OCI-M2 (cell line): Measurements from ENCODE around the gene MRGPRF.

Source experiments
- DNase-seq: peaks from one replicate; lab custom pipeline; 2025; ENCODE audit not compliant: unreplicated experiment; lab: John Stamatoyannopoulos, UW

The MRGPRF gene

GRCh38 chr11:69051381-69052342, 38.6 kb upstream of the MRGPRF start:
- DNase-seq = no peak

DNA sequence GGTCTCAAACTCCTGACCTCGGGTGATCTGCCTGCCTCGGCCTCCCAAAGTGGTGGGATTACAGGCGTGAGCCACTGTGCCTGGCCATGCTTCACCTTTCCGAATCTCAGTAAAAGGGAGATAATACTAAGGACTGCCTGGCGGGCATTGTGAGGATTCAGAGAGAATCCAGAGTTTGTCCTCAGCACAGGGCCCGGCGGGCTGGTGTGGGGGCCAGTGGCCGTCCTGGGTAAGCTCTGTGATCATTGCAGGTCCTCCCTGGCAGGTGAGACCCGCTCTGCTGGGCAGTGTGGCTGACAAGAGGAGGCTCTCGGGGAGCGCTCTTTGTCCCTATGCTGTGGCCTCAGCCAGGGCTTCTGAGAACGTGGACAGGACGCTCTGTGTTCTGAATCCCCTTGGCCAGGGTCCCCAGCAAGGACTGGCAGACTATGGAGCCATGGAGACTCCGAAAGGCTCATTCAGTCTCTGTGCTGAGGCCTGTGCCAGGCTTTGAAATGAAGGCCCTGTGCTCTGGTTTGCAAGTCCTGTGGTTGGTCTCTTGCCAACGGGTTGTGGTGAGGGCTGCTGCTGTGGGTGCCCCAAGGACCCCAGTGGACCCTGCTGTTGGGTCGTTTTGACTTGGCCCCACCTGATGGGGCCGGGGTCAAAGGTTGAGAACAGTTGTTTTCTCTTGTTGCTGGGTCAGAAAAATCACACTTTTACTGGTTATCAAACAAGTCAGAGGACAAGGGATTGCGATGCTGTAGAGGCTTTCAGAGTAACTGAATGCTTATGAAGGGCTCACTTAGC, 37.7 kb upstream of the MRGPRF start:
- DNase-seq = no peak

DNA sequence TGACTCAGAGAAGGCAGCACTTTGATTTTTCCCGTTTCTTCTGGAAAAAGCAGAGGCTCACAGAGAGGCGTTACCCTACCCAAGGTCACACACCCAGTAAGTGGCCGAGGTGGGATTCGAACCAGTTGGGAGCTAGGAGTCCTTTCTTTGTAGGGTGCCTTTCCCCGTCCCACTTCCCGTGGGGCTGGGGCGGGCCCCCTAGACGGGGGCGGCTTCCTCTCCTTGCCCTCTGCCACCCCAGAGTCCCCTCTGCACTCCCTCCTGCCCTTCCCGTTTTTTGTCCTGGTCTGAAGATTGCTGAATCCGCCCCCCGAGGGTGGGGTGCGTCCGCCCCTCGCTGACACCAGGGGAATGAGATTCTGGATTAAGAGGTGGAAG, 36.4 kb upstream of the MRGPRF start:
- no peak for DNase-seq

DNA sequence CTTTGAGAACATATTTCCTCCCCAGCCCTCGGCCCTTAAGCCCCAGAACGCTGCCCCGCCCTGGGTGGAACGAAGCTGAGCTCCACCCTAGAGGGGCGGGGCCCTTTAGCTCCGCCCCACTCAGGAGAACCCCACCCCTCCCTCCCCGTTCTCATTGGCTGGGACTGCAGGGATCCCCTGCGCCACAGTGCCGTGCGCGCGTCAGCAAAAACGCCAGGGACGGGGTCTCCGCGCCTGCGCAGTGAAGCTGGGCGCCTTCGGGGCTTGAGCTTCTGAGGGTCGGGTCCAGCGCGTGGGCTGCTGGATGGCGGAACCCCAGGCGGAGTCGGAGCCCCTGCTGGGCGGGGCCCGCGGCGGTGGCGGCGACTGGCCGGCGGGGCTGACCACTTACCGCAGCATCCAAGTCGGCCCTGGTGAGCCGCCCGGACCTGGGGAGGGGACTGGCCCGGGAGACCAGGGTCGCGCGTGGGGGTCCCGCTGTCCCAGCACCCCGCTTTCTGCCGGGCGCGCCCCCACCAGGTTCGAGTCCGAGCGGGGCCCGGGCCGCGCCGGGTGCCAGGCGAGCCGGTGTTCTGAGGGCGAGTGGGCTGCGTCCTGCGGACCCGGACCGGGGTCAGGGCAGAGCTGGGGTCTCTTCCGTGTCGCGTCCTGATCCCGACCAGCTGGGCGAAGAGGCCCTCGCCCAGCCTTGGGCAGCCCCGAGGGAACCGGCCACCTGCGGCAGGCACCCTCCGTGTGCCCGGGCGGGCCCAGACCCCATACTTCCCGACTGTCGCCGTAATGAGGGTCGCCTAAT, 35.8 kb upstream of the MRGPRF start, which contains the start of gene TPCN2:
TPCN2 (plus strand) TSS at position 239 of the 796 bp plus-strand sequence; CDS start at position 305, 66 bp downstream.
- DNase-seq = peak; percentile 62

GRCh38 chr11:69048031-69048693, 35.1 kb upstream of the MRGPRF start:
- DNase-seq = no peak

GRCh38 chr11:69044111-69045013, 31.3 kb upstream of the MRGPRF start:
- no peak for DNase-seq

GRCh38 chr11:69041516-69041915, 28.5 kb upstream of the MRGPRF start:
- no peak for DNase-seq

DNA sequence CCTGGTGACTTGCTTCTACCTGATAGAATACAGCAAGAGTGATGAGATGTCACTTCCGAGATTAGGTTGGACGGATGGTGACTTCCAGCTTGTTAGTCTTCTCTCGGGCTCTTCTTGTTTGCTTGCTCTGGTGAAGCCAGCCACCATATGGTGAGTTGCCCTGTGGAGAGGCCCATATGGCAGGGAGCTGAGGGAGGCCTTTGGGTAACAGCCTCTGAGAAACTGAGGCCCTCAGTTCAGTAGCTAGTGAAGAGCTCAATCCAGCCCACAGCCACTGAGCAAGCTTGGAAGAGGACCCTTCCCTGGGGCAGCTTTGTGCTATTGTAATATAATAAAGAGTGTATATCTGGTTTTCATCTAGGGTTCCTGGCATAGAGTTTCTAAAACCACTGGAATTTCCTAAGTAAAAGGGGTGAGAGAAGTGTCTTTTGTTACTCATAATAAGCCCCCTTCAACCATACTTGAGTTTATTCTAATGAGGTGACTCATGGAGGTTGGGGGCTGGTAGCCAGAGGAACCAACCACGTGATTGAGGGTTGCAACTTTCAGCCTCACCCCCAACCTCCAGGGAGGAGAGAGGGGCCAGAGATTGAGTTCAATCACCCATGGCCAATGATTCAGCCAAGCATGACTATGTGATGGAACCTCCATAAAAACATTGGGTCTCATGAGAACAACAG, 27.7 kb upstream of the MRGPRF start:
- DNase-seq = no peak

GRCh38 chr11:69040051-69040450, 27.0 kb upstream of the MRGPRF start:
- DNase-seq = no peak

DNA sequence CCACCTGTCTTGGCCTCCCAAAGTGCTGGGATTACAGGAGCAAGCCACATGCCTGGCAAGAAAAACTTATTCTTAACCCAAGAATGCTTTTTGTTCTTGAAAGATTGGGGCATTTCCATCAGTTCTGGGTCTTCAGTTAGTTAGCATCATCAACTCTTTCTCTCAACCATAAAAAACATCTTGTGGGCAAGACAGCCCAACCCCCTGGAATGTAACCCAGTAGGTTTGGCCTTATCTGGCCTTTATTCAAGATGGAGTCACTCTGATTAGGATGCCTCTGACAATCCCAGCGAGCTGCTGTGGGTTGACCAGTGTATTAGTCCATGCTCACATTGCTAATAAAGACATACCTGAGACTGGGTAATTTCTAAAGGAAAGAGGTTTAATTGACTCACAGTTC, 26.5 kb upstream of the MRGPRF start:
- DNase-seq = no peak

DNA sequence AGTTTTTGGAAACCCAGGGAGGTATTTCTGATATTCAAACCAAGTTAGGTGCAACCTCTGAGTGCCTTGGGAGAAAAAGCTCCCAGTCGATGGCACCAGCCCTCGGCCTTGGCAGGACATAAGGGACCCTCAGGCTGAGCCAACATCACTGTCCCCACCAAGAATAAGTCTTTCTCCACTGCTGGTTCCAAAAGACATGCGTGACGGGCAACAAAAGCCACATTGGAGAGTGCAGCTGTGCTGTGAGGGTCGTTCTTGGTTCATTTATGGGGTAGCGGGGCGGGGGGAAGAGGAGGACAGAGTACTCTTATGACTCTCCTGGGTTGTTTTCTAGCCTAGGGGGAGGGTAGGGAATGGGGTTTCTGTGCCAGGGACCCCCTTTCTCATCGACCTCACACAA, 24.5 kb upstream of the MRGPRF start:
- DNase-seq = no peak

GRCh38 chr11:69037074-69037473, 24.0 kb upstream of the MRGPRF start:
- DNase-seq = no peak

- DNase-seq = no peak
Measured at GRCh38 chr11:69035946-69036340, 22.9 kb upstream of the MRGPRF start.

GRCh38 chr11:69035150-69035945, 22.3 kb upstream of the MRGPRF start:
- DNase-seq = no peak

DNA sequence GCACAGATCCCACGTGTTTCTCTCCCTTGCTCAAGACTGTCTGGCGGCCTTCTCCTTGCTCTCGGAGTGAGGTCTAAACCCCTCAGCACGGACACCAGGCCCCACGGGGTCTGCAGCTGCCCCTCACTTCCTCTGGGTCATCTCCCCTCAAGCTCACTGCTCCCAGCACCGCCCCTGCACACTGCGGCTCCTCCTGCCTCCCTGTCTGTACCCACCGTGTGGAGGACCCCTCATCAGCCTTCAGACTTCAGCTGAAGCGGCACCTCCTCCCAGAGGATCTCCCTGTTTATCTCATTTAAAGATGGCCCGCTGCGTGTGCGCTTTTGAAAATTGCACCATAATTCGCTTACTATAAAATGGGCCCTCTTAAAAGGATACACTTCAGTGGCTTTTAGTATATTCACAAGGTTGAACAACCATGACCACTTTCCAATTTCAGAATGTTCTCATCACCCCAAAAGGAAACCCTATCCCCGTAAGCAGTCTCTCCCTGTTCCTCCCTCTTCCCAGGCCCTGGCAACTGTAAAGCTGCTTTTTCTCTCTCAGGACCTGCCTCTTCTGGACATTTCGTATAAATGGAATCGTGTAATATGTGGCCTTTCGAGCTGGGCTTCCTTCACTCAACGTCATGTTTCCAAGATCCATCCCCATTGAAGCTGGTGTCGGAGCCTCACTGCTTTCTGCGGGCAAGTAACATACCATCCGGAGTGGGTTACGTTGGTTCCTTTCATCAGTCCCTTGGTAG, 21.2 kb upstream of the MRGPRF start:
- no peak for DNase-seq

GRCh38 chr11:69033431-69033830, 20.4 kb upstream of the MRGPRF start:
- DNase-seq = no peak

- DNase-seq = no peak
Measured at GRCh38 chr11:69032833-69033232, 19.8 kb upstream of the MRGPRF start.

DNA sequence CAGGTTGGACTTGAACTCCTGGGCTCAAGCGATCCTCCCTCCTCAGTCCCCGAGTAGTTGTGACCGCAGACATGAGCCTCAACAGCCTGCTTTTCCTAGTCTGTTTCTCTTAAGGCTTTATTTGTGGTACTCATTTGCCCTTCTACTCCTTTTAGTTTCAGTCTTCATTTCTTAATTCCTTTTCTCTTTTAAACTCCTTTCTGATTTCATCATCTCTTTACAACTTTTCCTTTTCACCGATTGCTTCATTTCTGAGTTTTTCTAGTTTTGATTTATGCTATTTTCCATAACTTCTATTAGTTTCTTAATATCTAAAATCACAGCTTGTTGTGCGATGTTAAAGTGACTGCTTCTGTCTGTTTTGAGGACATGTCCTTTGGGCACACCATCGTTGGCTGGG, 17.3 kb upstream of the MRGPRF start:
- no peak for DNase-seq
